HG02588 (cell line): ENCODE results near the gene PSMB11.

ENCODE experiments used
- ATAC-seq: cut with Tn5 transposase; IDR thresholded peaks from one replicate; pipeline ENCODE4 v1.9.1; 2021; ENCODE audit warnings: mild to moderate bottlenecking, moderate library complexity; ENCODE audit not compliant: unreplicated experiment

Gene PSMB11

DNA sequence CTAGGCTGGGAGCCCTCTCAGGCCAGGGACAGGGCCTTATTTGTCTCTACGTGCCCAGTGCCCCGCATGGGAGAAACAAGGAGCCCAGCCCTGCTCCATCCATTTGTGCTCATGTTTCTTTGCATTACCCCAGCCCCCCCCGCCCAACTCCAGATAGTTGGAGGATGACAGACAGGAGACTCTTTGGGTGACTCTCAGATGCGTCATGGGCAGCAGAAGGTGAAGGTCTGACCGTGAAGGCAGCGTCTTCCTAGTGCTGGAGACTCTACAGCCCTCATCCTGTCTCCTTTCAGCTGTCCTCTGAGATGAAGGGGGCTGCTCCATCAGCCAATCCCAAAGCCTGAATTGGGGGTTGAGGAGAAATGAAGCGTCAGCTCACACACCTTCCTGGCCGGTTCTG lies 283 bp upstream of the PSMB11 start:
- no peak for ATAC-seq

- no peak for ATAC-seq
Measured at GRCh38 chr14:23043145-23043544, 1.1 kb downstream of the PSMB11 start.

GRCh38 chr14:23043754-23044153 lies 1.7 kb downstream of the PSMB11 start:
- ATAC-seq, result no peak

GRCh38 chr14:23044840-23045239 lies 2.8 kb downstream of the PSMB11 start:
- no peak for ATAC-seq

- no peak for ATAC-seq
Measured at GRCh38 chr14:23045419-23046357, 3.7 kb downstream of the PSMB11 start.

DNA sequence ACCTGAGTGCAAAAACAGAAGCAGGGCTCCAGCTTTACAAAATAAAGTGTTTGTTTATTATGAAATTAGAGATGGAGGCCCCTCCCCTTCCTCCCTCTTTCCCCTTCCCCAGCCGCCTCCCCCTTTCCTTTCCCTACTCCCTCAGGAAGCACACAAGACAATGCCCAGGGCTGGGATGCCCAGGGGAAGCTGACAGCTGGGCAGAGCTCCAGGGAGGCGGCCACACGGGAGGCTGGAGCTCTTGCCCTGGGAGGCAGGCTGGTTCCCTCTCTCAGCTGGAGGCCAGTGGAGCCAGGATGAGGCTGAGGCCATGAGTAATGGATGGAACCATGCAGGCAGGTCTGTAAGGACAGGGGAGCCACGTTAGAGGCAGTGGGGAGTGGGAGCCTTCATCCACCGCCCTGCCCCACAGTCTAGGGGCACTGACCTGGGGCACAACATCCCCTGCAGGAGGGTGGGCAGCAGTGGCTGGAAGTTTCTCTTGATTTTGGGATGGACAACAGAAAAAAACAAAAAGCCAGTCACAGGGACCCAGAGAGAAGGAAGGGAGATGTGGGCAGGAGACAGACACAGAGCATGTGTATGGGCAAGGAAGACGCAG lies 5.1 kb downstream of the PSMB11 start:
- no peak for ATAC-seq

GRCh38 chr14:23047751-23048693 lies 6.0 kb downstream of the PSMB11 start:
- no peak for ATAC-seq

DNA sequence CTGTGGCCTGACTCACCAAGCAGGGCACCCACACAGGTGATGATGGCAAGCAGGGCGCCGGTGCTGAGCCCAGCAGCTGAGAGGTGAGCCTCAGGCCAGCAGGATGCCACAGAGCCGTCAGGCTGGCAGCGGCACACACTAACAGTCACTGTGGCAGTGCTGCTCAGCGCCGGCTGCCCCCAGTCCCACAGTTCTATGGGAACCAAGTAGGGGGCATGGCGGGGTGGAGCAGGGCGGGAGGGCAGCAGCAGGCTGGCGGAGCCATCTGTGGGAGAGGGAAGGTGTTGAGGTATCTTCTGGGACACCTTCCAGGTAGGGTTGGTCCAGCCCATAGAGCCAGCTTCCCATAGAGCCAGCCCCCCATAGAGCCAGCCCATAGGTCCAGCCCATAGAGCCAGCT lies 7.0 kb downstream of the PSMB11 start:
- no peak for ATAC-seq

GRCh38 chr14:23051141-23052057 lies 9.4 kb downstream of the PSMB11 start:
- no peak for ATAC-seq

DNA sequence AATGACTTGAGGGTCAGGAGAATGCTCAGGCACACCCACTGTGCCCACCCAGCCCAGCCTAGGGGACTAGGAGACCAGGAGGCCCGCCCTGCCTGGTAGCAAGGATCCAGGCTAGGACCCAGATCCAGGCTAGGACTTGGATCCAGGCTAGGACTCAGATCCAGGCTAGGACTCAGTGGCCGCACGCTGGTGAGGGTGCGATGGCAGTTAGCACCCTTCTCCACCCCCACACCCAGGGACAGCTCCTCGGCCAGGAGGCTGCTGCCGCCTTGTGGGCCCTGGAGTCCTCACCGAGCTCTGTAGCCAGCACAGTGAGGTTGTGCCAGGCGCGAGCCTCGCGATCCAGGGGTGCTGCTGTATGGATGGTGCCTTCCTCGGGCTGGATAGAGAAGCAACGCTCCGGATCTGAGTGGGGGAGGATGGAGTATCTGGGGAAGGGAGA lies 10.2 kb downstream of the PSMB11 start:
- no peak for ATAC-seq

DNA sequence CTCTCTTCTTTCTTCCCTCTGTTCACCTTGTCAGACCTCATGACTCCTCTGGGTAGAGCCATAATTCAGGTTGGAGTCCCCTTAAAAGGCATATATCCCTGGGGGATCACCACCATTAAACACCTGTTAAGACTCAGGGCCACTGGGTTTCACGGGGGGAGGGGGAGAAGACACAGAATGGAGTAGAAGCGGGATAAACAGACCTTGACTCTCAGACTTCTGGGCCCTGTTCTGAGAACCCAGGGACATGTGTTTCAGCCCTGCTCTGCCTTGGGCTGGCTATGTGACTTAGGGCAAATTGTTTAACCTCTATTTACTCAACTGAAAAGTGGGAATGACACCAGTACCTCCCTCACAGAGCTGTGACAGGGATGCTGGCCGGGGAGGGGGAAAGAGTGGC lies 10.7 kb downstream of the PSMB11 start:
- ATAC-seq, result no peak

DNA sequence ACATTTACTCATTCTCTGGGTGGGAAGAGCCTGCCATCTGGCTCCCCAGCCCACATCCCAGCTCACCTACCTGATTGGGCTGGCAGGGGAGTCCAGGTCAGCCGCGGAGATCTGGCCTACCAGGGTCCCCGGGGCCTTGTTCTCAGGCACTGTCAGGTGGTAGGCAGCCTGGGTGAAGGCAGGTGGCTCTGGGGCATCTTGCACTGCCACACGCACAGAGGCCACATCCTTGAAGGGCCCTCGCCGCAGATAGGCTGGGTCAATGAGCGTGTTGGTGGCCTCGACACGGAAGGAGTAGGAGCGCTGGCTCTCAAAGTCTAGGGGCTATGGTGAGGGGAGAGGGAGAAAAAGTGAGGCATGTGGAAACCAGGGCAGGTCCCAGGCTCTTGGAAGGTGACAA lies 11.4 kb downstream of the PSMB11 start:
- ATAC-seq, result no peak

DNA sequence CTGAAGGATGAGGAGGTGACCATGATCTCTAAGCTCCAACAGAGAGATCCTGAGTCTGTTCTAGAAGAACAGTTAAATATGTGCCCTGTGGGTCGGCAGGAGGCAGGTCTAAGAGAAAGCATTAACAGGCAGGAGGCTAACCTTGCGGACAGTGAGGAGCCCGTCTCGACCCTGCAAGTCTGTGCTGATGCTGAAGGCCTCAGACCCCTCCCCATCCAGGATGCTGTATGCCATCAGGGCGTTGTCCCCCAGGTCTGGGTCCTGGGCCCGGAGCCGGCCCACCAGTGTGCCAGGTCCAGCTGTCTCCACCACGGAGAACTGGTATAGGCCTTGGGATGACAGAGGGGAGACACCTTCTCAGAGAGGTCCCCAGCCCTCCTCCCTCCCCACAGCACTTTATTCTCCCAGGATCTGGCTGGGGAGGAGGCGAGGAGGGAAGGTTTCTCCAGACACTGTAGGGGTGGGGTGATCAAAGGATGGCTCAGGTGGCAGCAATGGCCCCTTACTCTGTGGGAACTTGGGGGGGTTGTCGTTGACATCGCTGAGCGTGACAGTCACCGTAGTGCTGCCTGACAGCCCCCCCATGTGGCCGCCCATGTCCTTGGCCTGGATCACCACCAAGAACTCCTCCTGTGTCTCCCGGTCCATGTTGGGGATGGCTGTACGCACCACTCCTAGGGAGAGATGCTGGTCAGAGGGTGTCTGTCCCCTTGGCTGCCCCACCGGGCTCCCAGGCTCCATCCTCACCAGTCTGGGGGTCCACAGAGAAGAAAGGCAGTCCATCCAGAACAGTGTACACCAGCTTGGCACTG lies 12.2 kb downstream of the PSMB11 start:
- ATAC-seq, result no peak

DNA sequence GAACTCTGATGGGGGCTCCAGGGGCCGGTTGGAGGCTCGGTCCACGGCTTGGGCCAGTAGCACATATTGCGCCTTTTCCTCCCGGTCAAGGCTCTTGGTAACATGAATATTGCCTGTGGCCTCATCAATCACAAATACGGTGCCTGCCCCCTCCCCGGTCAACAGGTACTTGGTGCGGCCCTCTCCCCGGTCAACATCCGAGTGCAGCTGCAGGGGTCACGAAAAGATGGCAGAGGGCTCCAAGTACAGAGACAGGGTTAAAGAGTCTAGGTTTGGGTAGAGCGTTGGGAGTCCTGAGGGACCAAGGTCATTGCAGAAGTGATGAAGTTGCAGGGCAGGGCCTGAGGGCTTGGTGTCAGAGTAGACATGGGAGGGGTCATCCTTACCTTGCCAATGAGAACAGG lies 13.1 kb downstream of the PSMB11 start:
- no peak for ATAC-seq

- no peak for ATAC-seq
Measured at GRCh38 chr14:23055621-23056144, 13.7 kb downstream of the PSMB11 start.

GRCh38 chr14:23056145-23056955 lies 14.3 kb downstream of the PSMB11 start:
- ATAC-seq, result peak; percentile 54

DNA sequence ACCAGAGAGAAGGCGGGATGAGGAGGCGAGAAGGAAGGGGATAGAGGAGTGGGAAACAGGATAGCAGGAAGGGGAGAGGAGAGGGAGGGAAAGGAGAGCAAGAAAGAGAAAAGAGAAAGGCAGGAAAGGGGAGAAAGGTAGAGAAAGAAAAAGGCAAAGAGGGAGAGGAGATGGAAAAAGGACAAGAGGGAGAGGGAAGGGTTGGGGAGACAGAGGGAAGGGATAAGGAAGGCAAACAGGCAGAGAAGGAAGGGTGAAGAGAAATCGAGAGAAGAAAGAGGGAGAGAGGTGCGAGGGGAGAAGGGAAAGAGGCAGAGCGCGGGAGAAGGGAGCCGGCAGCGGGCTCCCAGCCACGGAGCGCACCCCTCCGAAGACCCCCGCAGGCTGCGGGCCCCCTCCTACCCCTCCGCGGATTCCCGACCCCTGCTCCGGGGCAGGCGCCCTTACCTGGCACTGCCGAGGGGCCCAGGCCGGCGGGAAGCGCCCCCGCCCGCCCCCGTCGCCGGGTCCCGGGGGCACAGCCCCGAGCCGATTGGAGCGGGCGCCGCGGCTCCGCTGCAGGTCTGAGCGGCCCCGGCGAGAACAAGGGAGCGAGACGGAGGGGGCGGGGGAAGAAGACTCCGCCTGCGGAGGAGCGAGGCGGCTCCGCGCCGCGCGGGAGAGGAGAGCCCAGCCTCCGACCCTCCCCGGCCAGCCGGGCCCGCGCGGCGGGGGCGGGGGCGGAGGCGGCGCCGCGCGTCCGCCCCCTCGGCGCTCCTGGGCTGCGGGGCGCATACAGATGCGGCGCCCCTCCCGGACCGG lies 15.1 kb downstream of the PSMB11 start, which contains the start of gene CDH24:
TSS of gene CDH24 (minus strand) at position 565 of the 801 bp plus-strand sequence. CDS start 1,787 bp downstream, outside the sequence.
- ATAC-seq, result peak; percentile 49
